HepG2 (cell line): ENCODE data around the gene GJA3. TPM values are rescaled to one million over a fixed set of nuclear protein-coding genes. Genes with fewer than 3 reads are reported as not detected.

ENCODE experiments used
- ATAC-seq: fragments of 200-7000 bp; cut with Tn5 transposase; 3 replicates; pipeline ENCODE4 v1.9.1; 2020; ENCODE audit warnings: mild to moderate bottlenecking, moderate library complexity
- BruUV-seq: library from RNA; stranded (reverse); fragments of 400-500 nt; replicated peaks from 2 replicates; lab custom pipeline; 2021; lab: Mats Ljungman, UMichigan
- CTCF ChIA-PET: fragments of 300-600 bp; formaldehyde crosslinking; extraction: SDS; loops from one replicate; lab custom pipeline; 2021; ENCODE audit warnings: low total read pairs, inconsistent platforms, low intra/inter-chr PET ratio; lab: Yijun Ruan, JAX
- POLR2A ChIA-PET: fragments of 350-600 bp; sonication (Branson Sonifier 250); formaldehyde crosslinking; loops from one replicate; lab custom pipeline; 2020; ENCODE audit warnings: antibody characterized with exemption, inconsistent platforms; lab: Yijun Ruan, JAX
- DNase-seq: peaks from one replicate; pipeline ENCODE4 v3.0.0-alpha.2; 2015; ENCODE audit warnings: low spot score
- FAIRE-seq: peaks from 3 replicates; lab custom pipeline; 2011; peaks lifted over from hg19 to GRCh38; lab: Jason Lieb, UNC
- H2AFZ ChIP-seq: one replicate; pipeline ENCODE4 v1.6.1; 2011; ENCODE audit warnings: low read length, inconsistent platforms
- H3K27ac ChIP-seq: fragments of 300-600 bp; 3 replicates; pipeline ENCODE4 v1.8.0; 2011; ENCODE audit warnings: mixed run types, mild to moderate bottlenecking, mixed read lengths, low read length, inconsistent platforms; ENCODE audit not compliant: insufficient read depth; ENCODE audit errors: extremely low read length
- H3K27me3 ChIP-seq, 2 experiments: fragments of 200-600 bp in 1 of 2; 2 replicates in 1 of 2; 3 replicates in 1 of 2; pipeline versions ENCODE4 v1.6.0 to v1.8.0; 2011; ENCODE audit warnings: low read length in 2 of 2, mild to moderate bottlenecking in 2 of 2, moderate library complexity in 2 of 2, inconsistent platforms in 1 of 2; ENCODE audit not compliant: insufficient read depth in 2 of 2, control insufficient read depth in 1 of 2
- H3K36me3 ChIP-seq, 2 experiments: fragments of 200-600 bp in 1 of 2; replicated peaks in 1 of 2; 2 replicates in 1 of 2; 3 replicates in 1 of 2; pipeline versions ENCODE4 v1.5.1 to v1.8.0; 2011; ENCODE audit warnings: low read length in 2 of 2, inconsistent platforms in 1 of 2; ENCODE audit not compliant: insufficient read depth in 2 of 2, control insufficient read depth in 1 of 2
- H3K4me1 ChIP-seq: 2 replicates; pipeline ENCODE4 v1.5.1; 2012; ENCODE audit warnings: low read length, inconsistent platforms; ENCODE audit not compliant: insufficient read depth
- H3K4me2 ChIP-seq: 2 replicates; pipeline ENCODE4 v1.6.0; 2011; ENCODE audit warnings: low read depth, low read length, inconsistent platforms
- H3K4me3 ChIP-seq, 3 experiments: fragments of 200-600 bp in 1 of 3; sonication (generic), shearing (Covaris generic) in 1 of 3; replicated peaks in 1 of 3; 2 replicates each; pipeline ENCODE4 v1.5.1; 2011 to 2016; ENCODE audit warnings: low read length in 3 of 3, inconsistent platforms in 2 of 3, low read depth in 2 of 3, mild to moderate bottlenecking in 2 of 3, control low read depth in 1 of 3, mixed read lengths in 1 of 3; ENCODE audit not compliant: insufficient read depth in 1 of 3
- H3K79me2 ChIP-seq: one replicate; pipeline ENCODE4 v1.6.1; 2011; ENCODE audit warnings: low read length, inconsistent platforms; ENCODE audit not compliant: insufficient read depth
- H3K9ac ChIP-seq: 2 replicates; pipeline ENCODE4 v1.6.0; 2011; ENCODE audit warnings: mild to moderate bottlenecking, low read depth, low read length, inconsistent platforms; ENCODE audit not compliant: insufficient read depth
- H3K9me3 ChIP-seq: 2 replicates; pipeline ENCODE4 v1.5.1; 2012; ENCODE audit warnings: mild to moderate bottlenecking, low read length
- H4K20me1 ChIP-seq: 2 replicates; pipeline ENCODE4 v1.6.0; 2011; ENCODE audit warnings: inconsistent platforms, mild to moderate bottlenecking, low read length, moderate library complexity; ENCODE audit not compliant: insufficient read depth
- AKNA ChIP-seq: sonication (generic); formaldehyde crosslinking; IDR thresholded peaks from 2 replicates; pipeline ENCODE4 v1.4.0; 2020; ENCODE audit warnings: missing genetic modification reagents, borderline replicate concordance
- ARHGAP35 ChIP-seq: sonication (generic); formaldehyde crosslinking; IDR thresholded peaks from 2 replicates; pipeline ENCODE4 v1.9.0; 2022; ENCODE audit warnings: mild to moderate bottlenecking, inconsistent platforms, moderate library complexity, missing genetic modification reagents, borderline replicate concordance
- CEBPB ChIP-seq: IDR thresholded peaks from 2 replicates; pipeline ENCODE4 v1.6.1; 2011; ENCODE audit warnings: low read depth, low read length, improper control_type of control experiment, borderline replicate concordance
- CREB1 ChIP-seq, 2 experiments: fragments of 450-650 bp in 1 of 2; IDR thresholded peaks; 2 replicates each; pipeline ENCODE4 v1.6.1; 2016 to 2017; ENCODE audit warnings: control low read depth in 1 of 2, mild to moderate bottlenecking in 1 of 2, missing compliant biosample characterization in 1 of 2, missing genetic modification characterization in 1 of 2
- HES4 ChIP-seq: sonication (generic); formaldehyde crosslinking; IDR thresholded peaks from 2 replicates; pipeline ENCODE4 v1.9.0; 2021; ENCODE audit warnings: mild to moderate bottlenecking, missing genetic modification reagents, borderline replicate concordance
- IKZF5 ChIP-seq: IDR thresholded peaks from 2 replicates; pipeline ENCODE4 v1.6.1; 2018; ENCODE audit warnings: missing genetic modification reagents, mild to moderate bottlenecking, missing compliant biosample characterization
- KLF12 ChIP-seq: sonication (generic); formaldehyde crosslinking; IDR thresholded peaks from 2 replicates; pipeline ENCODE4 v1.4.0; 2020; ENCODE audit warnings: missing genetic modification reagents, borderline replicate concordance
- KLF15 ChIP-seq: sonication (generic); formaldehyde crosslinking; IDR thresholded peaks from 2 replicates; pipeline ENCODE4 v1.8.1; 2023; ENCODE audit warnings: borderline replicate concordance, mild to moderate bottlenecking, inconsistent platforms, missing genetic modification reagents, mixed read lengths
- NFKB2 ChIP-seq: sonication (generic); formaldehyde crosslinking; IDR thresholded peaks from 2 replicates; pipeline ENCODE4 v1.4.0; 2020; ENCODE audit warnings: missing genetic modification reagents, borderline replicate concordance
- NONO ChIP-seq, 2 experiments: fragments of 450-650 bp in 1 of 2; sonication (generic) in 1 of 2; formaldehyde crosslinking in 1 of 2; IDR thresholded peaks in 1 of 2; conservative IDR thresholded peaks in 1 of 2; 2 replicates each; pipeline versions ENCODE4 v1.6.1 to v1.8.0; 2017 to 2022; ENCODE audit warnings: mild to moderate bottlenecking in 1 of 2, missing genetic modification reagents in 1 of 2, moderate library complexity in 1 of 2
- ZBTB7B ChIP-seq: sonication (generic); formaldehyde crosslinking; IDR thresholded peaks from 2 replicates; pipeline ENCODE4 v1.4.0; 2020; ENCODE audit warnings: missing genetic modification reagents
- ZNF17 ChIP-seq: sonication (generic); formaldehyde crosslinking; IDR thresholded peaks from 2 replicates; pipeline ENCODE4 v1.5.0; 2020; ENCODE audit warnings: mild to moderate bottlenecking, missing genetic modification reagents
- ZNF207 ChIP-seq: fragments of 450-650 bp; IDR thresholded peaks from 2 replicates; pipeline ENCODE4 v1.6.1; 2016; ENCODE audit warnings: antibody characterized with exemption, borderline replicate concordance
- ZNF512 ChIP-seq: sonication (generic); formaldehyde crosslinking; IDR thresholded peaks from 2 replicates; pipeline ENCODE4 v1.4.0; 2020; ENCODE audit warnings: mild to moderate bottlenecking, missing genetic modification reagents
- ZNF564 ChIP-seq: sonication (generic); formaldehyde crosslinking; IDR thresholded peaks from 2 replicates; pipeline ENCODE4 v1.8.1; 2023; ENCODE audit warnings: mild to moderate bottlenecking, missing genetic modification reagents
- ZNF576 ChIP-seq: sonication (generic); formaldehyde crosslinking; IDR thresholded peaks from 2 replicates; pipeline ENCODE4 v1.4.0; 2020; ENCODE audit warnings: mild to moderate bottlenecking, missing genetic modification reagents
- WGBS: methylation state at CpG from one replicate; pipeline ENCODE4 v1.1.6; 2017; ENCODE audit warnings: low lambda C conversion rate; 5-methylcytosine and 5-hydroxymethylcytosine counted together
- in situ Hi-C: cut with HindIII; loops from 2 replicates; pipeline ENCODE4 v1.10.0; 2017; ENCODE audit warnings: low pct_unique_long_range_greater_than_20kb; ENCODE audit not compliant: extremely low pct_ligation_motif_present
- intact Hi-C: fragments of 100-400 bp; cut with micrococcal nuclease; formaldehyde crosslinking; loops from one replicate; pipeline ENCODE4 v1.10.0; 2022; ENCODE audit not compliant: unreplicated experiment
- polyA plus RNA-seq, 8 experiments: library from polyadenylated mRNA; depleted of rRNA in 3 of 8; stranded (reverse) in 7 of 8; unstranded in 1 of 8; fragments of >200 nt; fragmentation: Illumina TruSeq in 4 of 8; extraction: Trizol in 4 of 8; gene quantifications; 2 replicates each; pipeline versions ENCODE4 v1.2.1 to v1.2.3, GENCODE V29; 2011 to 2016; ENCODE audit warnings: low read depth in 4 of 8, missing spikeins in 1 of 8, mixed read lengths in 1 of 8; ENCODE audit not compliant: insufficient read depth in 1 of 8
- total RNA-seq, 5 experiments: library from RNA; depleted of rRNA; stranded (reverse); fragments of >200 nt; fragmentation: Illumina TruSeq; extraction: Trizol; gene quantifications; 2 replicates each; pipeline ENCODE4 v1.2.3, GENCODE V29; 2016; ENCODE audit warnings: low read depth in 1 of 5

Gene GJA3
- total and polyA plus RNA-seq, 2 of the 13 experiments (the other 11 are each of a cell fraction or from before 2014, with no cell fraction given): 0.04 TPM

- ATAC-seq (no peak), FAIRE-seq (no peak), DNase-seq (no peak)
- POLR2A ChIA-PET: no interaction called here
- CTCF ChIA-PET: no interaction called here
- Histone ChIP-seq H3K4me1 (peaks cover 11% of the 10 kb centered on the region), H2AFZ (no peak overlapping the region), H3K79me2 (no peaks in the 10 kb centered on the region), H3K4me3 (no peak overlapping the region), H3K36me3 (no peaks in the 10 kb centered on the region), H3K27me3 (peaks cover 0 to 11% of the 10 kb centered on the region in 2 experiments; a peak in 4 of 5 replicates), H3K9ac (no peak overlapping the region), H3K27ac (no peak overlapping the region), H4K20me1 (no peaks in the 10 kb centered on the region), H3K9me3 (no peaks in the 10 kb centered on the region), H3K4me2 (no peak overlapping the region)
- in situ Hi-C loops (no loop called here), intact Hi-C loops (loop anchor here (2.0 kb wide), 1 partner anchor 25 kb away; no protein-coding TSS in a partner anchor)
- WGBS: 71% methylated on average over 2 of the region's 2 CpGs
- BruUV-seq: no TSS peak
- TF ChIP-seq CREB1 (IDR thresholded peaks at IDR 0.05) (no peak), CREB1 (CRISPR knock-in tag; IDR thresholded peaks at IDR 0.05) (no peak), ZNF207 (no peak), NONO (IDR thresholded peaks at IDR 0.05) (no peak), NONO (CRISPR knock-in tag; conservative IDR thresholded peaks at IDR 0.05) (no peak), IKZF5 (CRISPR knock-in tag) (no peak), ZNF564 (CRISPR knock-in tag) (no peak), ARHGAP35 (CRISPR knock-in tag) (no peak), NFKB2 (no peak), ZNF576 (CRISPR knock-in tag) (no peak), ZNF17 (CRISPR knock-in tag) (no peak), ZNF512 (no peak), CEBPB (no peak), ZBTB7B (CRISPR knock-in tag) (no peak), HES4 (no peak), KLF12 (CRISPR knock-in tag) (no peak), KLF15 (no peak), AKNA (no peak)
Measured at GRCh38 chr13:20137875-20138274, 23.0 kb downstream of the GJA3 start.
